Heart left ventricle (tissue), 16 donors: ENCODE measurements around the gene RAMP1. TPM values are rescaled to one million over a fixed set of nuclear protein-coding genes. Genes with fewer than 3 reads are reported as not detected.

ENCODE experiments used
- ATAC-seq, 4 donors: fragments of 200-7000 bp; cut with Tn5 transposase; one replicate each; pipeline ENCODE4 v1.9.1; 2020 to 2022; ENCODE audit warnings: moderate library complexity in 4 of 4, mild to moderate bottlenecking in 3 of 4, moderate number of reproducible peaks in 1 of 4
- DNase-seq, 5 donors: peaks; one replicate each; pipeline ENCODE4 v3.0.0-alpha.2; 2020
- H3K27ac ChIP-seq, 12 donors: fragments of 200-600 bp; sonication (generic) in 4 of 12; one replicate each; pipeline versions ENCODE4 v1.5.0 to v1.8.0; 2016 to 2022; ENCODE audit warnings: mild to moderate bottlenecking in 2 of 12
- H3K27me3 ChIP-seq, 9 donors: fragments of 200-600 bp; sonication (generic) in 2 of 9; one replicate each; pipeline versions ENCODE4 v1.5.1 to v1.8.0; 2016 to 2022; ENCODE audit warnings: mild to moderate bottlenecking in 3 of 9
- H3K36me3 ChIP-seq, 9 donors: fragments of 200-600 bp; sonication (generic) in 2 of 9; one replicate each; pipeline versions ENCODE4 v1.5.0 to v1.8.0; 2018 to 2022; ENCODE audit warnings: mild to moderate bottlenecking in 2 of 9
- H3K4me1 ChIP-seq, 12 donors: fragments of 200-600 bp; sonication (generic) in 4 of 12; one replicate each; pipeline versions ENCODE4 v1.5.0 to v1.8.0; 2016 to 2022; ENCODE audit warnings: mild to moderate bottlenecking in 3 of 12
- H3K4me3 ChIP-seq, 12 donors: fragments of 200-600 bp; sonication (generic) in 4 of 12; one replicate each; pipeline versions ENCODE4 v1.5.0 to v1.8.0; 2017 to 2022; ENCODE audit warnings: mild to moderate bottlenecking in 9 of 12, moderate library complexity in 4 of 12
- H3K9me3 ChIP-seq, 12 donors: fragments of 200-600 bp; sonication (generic) in 4 of 12; one replicate each; pipeline versions ENCODE4 v1.5.0 to v1.8.0; 2016 to 2022; ENCODE audit warnings: mild to moderate bottlenecking in 1 of 12
- POLR2A ChIP-seq, 2 donors: fragments of 450-650 bp; IDR thresholded peaks; one replicate each; pipeline ENCODE4 v1.6.1; 2017; ENCODE audit warnings: antibody characterized with exemption in 2 of 2, mild to moderate bottlenecking in 2 of 2, moderate library complexity in 2 of 2
- WGBS, 4 donors: extraction: QIAGEN DNeasy Blood & Tissue Kit in 2 of 4; methylation state at CpG; one replicate each; pipeline versions ENCODE4 v1.1.5 to v1.1.7; 2013 to 2018; 5-methylcytosine and 5-hydroxymethylcytosine counted together
- intact Hi-C, 10 donors: fragments of 100-400 bp; cut with DNase I; formaldehyde crosslinking; loops; one replicate each; pipeline versions ENCODE4 v1.11.1 to v1.14.2; 2022
- polyA plus RNA-seq, 2 donors: library from polyadenylated mRNA; stranded (reverse); fragments of 200-250 nt; gene quantifications; one replicate each; pipeline ENCODE4 v1.2.3, GENCODE V29; 2013
- total RNA-seq, 9 donors: library from RNA; depleted of rRNA in 2 of 9; stranded (reverse); fragments of >200 nt in 2 of 9; fragmentation: NEBNext Ultra II Directional in 3 of 9; extraction: Animal tissue kit (Norgen Biotek cat#: 25700) in 3 of 9; gene quantifications; one replicate each; pipeline versions ENCODE4 v1.1.0 to v1.2.4, GENCODE V29; 2016 to 2023
- TF ChIP-seq, protein P1 (sequence below), 12 donors: fragments of 200-600 bp; sonication (generic) in 4 of 12; IDR thresholded peaks; one replicate each; pipeline versions ENCODE4 v1.5.0 to v1.8.0; 2018 to 2022; ENCODE audit warnings: antibody characterized with exemption in 12 of 12, mild to moderate bottlenecking in 5 of 12
- donor health status: ischemic (EF 13 %, LVEDD 7.1; RV severe dilation, severe dysfunction).
- donor health status: healthy with polysubstance abuse.
- donor health status: DM: no; HTN: yes; CAD: no.
- donor health status: DM: no; HTN: no; CAD: no.
- donor health status: ischemic (EF 25% LVEDD 6.9; RV normal size, moderate dysfunction).
- donor health status: ischemic (EF 25% LVEDD 5.7; RV mildly dilated, moderate dysfunction).
- donor health status: healthy.
- donor health status: DM: yes; HTN: yes; CAD: no.
- donor health status: ischemic (EF 35%, LVEDD 5.7; RV mildly dilated, moderate dysfunction).
- donor health status: nonischemic (EF 11% LVEDD 7.7; RV severe dilation, severe dysfunction).
- donor health status: DM: yes; HTN: yes; CAD: no.
- donor health status: PGD.
- donor health status: ischemic (EF 29% LVEDD 5.4; RV normal size, mild dysfunction).
- donor health status: nonischemic (EF 23%, LVEDD 6.1; RV moderate dilation, normal function).

Gene RAMP1
- total and polyA plus RNA-seq, 11 donors = 36.5 to 1,114 (median 201) TPM

DNA sequence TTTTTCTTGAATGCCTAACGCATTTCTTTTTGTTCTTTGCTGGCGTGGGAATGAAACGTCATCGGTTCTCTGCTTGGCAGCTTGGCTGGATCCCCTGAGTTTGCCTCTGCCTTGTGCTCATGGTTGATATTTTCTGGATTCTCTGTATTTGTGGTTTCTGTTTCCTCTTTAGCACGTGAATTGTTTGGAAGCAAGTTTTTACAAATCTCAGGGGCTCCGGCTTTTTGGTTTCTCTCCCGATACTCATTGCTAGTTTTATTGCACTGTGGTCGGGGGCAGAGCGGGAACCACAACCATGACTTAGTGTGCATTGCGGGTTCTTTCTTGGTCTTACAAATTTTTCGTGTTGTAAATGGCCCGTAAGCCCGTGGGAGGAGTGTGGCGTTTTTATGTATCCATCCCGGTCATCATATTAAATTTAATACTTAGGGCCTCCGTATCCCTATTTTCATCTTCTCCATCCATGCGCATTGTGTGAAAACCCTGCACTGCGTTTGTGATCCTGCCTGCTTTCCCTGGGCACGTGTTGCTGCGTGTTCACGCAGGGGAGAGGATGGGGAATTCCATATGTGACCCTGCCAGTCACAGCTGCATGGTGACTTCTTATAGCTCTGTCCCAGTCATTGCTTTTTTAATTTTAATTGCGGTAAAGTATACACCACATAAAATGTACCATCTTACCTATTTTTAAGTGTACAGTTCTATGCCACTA is 9.4 kb downstream of the RAMP1 start:
- Histone ChIP-seq H3K9me3 (no peaks in the 10 kb centered on the region), H3K27ac (peak overlapping the region in 1 of 12 donors; percentile 97), H3K36me3 (no peaks in the 10 kb centered on the region), H3K4me3 (no peak overlapping the region), H3K27me3 (peaks cover 0 to 6% (median 0%) of the 10 kb centered on the region in 9 donors), H3K4me1 (peaks cover 0 to 61% (median 23%) of the 10 kb centered on the region in 12 donors)
- 70 to 75% (median 73%) methylated on average over 22 of the region's 22 CpGs for WGBS, 4 donors
- no peak for DNase-seq
- intact Hi-C loops = loop anchor here in 1 of 10 donors (5.0 kb wide), 1 partner anchor 414 kb away; no protein-coding TSS in a partner anchor
- TF ChIP-seq, protein P1, sequence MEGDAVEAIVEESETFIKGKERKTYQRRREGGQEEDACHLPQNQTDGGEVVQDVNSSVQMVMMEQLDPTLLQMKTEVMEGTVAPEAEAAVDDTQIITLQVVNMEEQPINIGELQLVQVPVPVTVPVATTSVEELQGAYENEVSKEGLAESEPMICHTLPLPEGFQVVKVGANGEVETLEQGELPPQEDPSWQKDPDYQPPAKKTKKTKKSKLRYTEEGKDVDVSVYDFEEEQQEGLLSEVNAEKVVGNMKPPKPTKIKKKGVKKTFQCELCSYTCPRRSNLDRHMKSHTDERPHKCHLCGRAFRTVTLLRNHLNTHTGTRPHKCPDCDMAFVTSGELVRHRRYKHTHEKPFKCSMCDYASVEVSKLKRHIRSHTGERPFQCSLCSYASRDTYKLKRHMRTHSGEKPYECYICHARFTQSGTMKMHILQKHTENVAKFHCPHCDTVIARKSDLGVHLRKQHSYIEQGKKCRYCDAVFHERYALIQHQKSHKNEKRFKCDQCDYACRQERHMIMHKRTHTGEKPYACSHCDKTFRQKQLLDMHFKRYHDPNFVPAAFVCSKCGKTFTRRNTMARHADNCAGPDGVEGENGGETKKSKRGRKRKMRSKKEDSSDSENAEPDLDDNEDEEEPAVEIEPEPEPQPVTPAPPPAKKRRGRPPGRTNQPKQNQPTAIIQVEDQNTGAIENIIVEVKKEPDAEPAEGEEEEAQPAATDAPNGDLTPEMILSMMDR (IDR thresholded peaks at IDR 0.05) = no peak
- TF ChIP-seq POLR2A (IDR thresholded peaks at IDR 0.05) = no peak
- ATAC-seq = no peak

DNA sequence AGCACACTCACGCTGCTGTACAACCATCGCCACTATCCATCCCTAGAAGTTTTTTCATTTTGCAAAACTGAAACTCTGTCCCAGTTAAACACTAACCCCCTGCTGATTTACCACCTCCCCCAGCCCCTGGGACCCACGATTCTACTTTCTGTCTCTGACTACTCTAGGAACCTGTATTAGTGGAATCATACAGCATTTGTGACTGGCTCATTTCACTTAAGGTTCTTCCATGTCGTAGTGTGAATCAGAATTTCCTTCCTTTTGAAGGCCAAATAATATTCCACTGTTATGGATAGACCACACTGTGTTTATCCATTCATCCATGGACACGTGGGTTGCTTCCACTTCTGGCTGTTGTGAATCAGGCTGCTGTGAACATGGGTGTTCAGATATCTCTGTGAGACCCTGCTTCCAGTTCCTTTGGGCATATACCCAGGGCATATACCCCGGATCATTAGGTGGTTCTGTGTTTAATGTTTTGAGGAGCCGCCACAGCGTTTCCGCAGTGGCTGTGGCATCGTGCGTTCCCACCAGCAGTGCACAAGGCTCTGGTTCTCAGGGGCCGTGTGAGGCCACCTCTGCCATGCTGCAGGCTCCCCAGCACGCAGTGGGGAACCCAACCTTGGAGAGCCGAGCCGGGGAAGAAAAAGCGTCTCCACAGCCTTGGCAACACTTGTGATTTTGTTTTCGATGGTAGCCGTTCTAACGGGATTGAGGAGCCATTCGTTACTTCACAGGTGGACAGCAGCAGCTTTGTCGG is 10.1 kb downstream of the RAMP1 start:
- Histone ChIP-seq H3K27ac (peak overlapping the region in 1 of 12 donors; percentile 97), H3K4me3 (no peak overlapping the region), H3K36me3 (no peaks in the 10 kb centered on the region), H3K9me3 (no peaks in the 10 kb centered on the region), H3K4me1 (peaks cover 0 to 59% (median 22%) of the 10 kb centered on the region in 12 donors), H3K27me3 (peaks cover 0 to 6% (median 0%) of the 10 kb centered on the region in 9 donors)
- ATAC-seq (no peak), DNase-seq (no peak)
- WGBS, 4 donors = 94 to 95% (median 95%) methylated on average over 20 to 21 of the region's 21 CpGs
- TF ChIP-seq, protein P1 (IDR thresholded peaks at IDR 0.05) = no peak
- TF ChIP-seq POLR2A (IDR thresholded peaks at IDR 0.05) = no peak
- intact Hi-C loops = loop anchor here in 1 of 10 donors (5.0 kb wide), 1 partner anchor 413 kb away; no protein-coding TSS in a partner anchor

DNA sequence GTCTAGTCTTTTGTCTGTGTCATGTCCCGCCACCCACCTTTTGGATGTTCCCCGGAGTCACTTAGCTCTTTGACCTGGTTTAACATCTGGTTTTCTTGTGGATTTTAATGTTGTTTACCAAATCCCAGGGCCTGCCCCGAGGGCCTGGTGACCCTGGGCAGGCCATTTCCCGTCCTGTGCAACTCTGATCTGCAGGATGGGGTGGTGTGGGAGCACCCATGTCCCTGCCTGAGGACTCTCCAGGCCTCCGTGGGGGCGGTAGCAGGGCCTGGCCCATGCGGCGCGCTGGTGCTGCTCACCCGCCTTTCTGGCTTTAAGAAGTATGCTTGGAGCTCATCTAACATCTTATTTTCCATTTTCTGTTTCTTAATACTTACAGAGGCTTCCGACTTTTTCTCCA is 10.7 kb downstream of the RAMP1 start:
- DNase-seq (no peak), ATAC-seq (no peak)
- intact Hi-C loops = no loop called here
- no peaks in the 10 kb centered on the region for H3K9me3 ChIP-seq
- H3K36me3 ChIP-seq = no peaks in the 10 kb centered on the region
- H3K4me1 ChIP-seq = peaks cover 0 to 57% (median 22%) of the 10 kb centered on the region in 12 donors
- H3K4me3 ChIP-seq = no peak overlapping the region
- peaks cover 0 to 6% (median 0%) of the 10 kb centered on the region in 9 donors for H3K27me3 ChIP-seq
- WGBS, 4 donors = 79 to 87% (median 82%) methylated on average over 11 of the region's 11 CpGs
- TF ChIP-seq POLR2A (IDR thresholded peaks at IDR 0.05) = no peak
- TF ChIP-seq, protein P1 (IDR thresholded peaks at IDR 0.05) = no peak
- peak overlapping the region in 2 of 12 donors; percentile 51 to 97 for H3K27ac ChIP-seq
